GM12864 (cell line): Measurements from ENCODE around the gene MSRB3.

ENCODE experiments used
- DNase-seq: peaks from one replicate; pipeline ENCODE4 v3.0.0-alpha.2; 2011; ENCODE audit warnings: low read depth
- H3K4me3 ChIP-seq: 2 replicates; pipeline ENCODE4 v1.5.1; 2011; ENCODE audit warnings: mild to moderate bottlenecking, low read depth, low read length, control low read depth
- TF ChIP-seq, protein P1 (sequence below): IDR thresholded peaks from 2 replicates; pipeline ENCODE4 v1.5.1; 2011; ENCODE audit warnings: low read depth, mild to moderate bottlenecking, moderate library complexity, low read length, control low read depth, inconsistent platforms; ENCODE audit errors: missing control alignments

The MSRB3 gene

DNA sequence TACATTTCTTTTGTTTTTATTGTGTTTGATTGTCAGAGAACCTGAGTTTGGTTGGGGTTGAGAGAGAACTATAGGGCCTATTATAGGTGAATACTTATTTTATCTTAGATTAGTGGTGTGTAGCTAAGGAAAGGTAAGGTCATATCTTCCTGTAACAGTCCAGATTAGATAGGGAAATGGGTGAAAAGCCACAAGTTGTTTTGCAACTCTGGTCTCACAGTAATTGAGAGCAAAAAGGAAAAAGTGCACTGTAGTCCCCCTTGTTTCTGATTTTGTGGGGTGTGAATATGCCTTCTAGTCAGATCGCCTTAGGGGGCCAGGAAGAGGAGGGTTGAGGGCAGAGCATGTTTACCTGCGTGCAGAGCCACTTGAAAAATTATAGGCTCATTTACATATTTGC is 8.9 kb downstream of the MSRB3 start:
- TF ChIP-seq, protein P1, sequence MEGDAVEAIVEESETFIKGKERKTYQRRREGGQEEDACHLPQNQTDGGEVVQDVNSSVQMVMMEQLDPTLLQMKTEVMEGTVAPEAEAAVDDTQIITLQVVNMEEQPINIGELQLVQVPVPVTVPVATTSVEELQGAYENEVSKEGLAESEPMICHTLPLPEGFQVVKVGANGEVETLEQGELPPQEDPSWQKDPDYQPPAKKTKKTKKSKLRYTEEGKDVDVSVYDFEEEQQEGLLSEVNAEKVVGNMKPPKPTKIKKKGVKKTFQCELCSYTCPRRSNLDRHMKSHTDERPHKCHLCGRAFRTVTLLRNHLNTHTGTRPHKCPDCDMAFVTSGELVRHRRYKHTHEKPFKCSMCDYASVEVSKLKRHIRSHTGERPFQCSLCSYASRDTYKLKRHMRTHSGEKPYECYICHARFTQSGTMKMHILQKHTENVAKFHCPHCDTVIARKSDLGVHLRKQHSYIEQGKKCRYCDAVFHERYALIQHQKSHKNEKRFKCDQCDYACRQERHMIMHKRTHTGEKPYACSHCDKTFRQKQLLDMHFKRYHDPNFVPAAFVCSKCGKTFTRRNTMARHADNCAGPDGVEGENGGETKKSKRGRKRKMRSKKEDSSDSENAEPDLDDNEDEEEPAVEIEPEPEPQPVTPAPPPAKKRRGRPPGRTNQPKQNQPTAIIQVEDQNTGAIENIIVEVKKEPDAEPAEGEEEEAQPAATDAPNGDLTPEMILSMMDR = no peak
- DNase-seq = no peak
- no peak overlapping the region for H3K4me3 ChIP-seq

- H3K4me3 ChIP-seq = no peak overlapping the region
- TF ChIP-seq, protein P1 = no peak
- DNase-seq = no peak
Measured at GRCh38 chr12:65292241-65292640, 13.8 kb downstream of the MSRB3 start.

GRCh38 chr12:65293735-65294134 is 15.3 kb downstream of the MSRB3 start:
- TF ChIP-seq, protein P1 = no peak
- H3K4me3 ChIP-seq = no peak overlapping the region
- no peak for DNase-seq

DNA sequence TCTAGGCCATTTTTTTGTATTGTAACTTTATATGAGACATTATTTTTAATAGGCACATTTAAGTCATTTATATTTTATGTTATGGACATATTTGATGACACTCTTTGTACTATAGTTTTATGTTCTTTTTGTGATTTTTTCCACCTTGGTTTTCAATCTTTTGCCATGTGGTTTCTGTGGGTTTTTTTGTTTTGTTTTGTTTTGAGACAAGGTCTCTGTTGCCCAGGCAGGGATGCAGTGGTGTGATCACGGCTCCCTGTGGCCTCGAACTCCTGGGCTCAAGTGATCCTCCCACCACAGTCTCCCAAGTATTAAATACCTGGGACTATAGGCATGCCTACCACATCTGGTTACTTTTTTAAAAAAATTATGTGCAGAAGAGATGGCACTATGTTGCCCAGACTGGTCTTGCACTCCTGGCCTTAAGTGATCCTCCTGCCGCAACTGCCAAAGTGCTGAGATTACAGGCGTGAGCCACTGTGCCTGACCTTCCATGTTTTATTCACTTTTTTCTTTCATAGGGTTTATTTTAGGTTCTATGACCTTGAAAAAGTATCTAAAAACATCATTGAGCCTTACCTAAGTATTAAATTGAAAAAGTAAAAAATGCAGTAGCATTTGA is 16.3 kb downstream of the MSRB3 start:
- TF ChIP-seq, protein P1 = no peak
- no peak overlapping the region for H3K4me3 ChIP-seq
- no peak for DNase-seq

DNA sequence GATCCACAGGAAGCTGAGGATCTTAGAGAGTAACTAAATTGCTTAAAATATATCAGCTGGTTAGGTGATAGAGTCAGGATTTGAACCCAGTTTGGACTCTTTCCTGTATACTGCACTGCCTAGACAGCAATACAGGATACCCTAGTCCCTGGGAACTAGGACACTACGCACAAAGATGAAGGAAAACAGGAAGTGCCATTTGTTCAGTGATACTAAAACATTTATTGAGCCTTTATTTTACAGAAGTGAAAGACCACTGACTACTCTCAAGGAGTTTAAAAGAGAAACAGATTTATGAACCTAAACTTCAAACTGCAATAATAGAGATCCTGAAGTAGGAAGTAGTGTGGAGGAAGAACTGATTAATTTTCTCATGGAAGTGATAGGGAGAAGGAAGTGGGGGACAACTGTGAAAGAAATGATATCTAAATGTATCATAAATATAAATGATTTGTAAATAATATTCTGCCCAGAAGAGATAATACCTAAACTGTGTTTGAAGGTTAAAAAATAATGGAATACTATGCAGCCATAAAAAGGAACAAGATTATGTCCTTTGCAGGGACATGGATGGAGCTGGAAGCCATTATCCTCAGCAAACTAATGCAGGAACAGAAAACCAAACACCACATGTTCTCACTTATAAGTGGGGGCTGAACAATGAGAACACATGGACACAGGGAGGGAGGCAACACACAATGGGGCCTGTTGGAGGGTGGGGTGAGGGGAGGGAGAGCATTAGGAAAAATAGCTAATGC is 18.2 kb downstream of the MSRB3 start:
- H3K4me3 ChIP-seq = no peak overlapping the region
- TF ChIP-seq, protein P1 = no peak
- DNase-seq = no peak

DNA sequence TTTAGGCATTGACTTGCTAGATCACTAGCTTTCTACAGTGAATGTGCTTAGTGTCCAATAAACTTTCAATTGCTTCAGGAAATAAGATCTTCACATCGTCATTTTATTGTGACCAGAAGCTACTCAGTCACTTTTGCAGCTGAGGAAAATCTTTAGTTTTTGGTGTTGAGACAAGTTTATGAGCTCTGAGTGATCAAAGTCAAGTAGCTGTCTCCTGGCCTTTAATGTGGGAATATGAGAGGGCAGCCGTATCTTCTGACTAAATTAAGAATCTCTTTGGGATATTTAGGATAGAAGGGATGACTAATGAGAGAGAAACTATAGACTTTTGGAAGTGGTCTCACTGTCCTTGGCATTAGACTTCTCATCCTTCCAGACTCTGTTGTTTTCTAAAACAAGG is 21.6 kb downstream of the MSRB3 start:
- no peak overlapping the region for H3K4me3 ChIP-seq
- TF ChIP-seq, protein P1 = no peak
- DNase-seq = no peak
